HEK293 (cell line): Measurements from ENCODE around the gene DHX16.

Experiments used
- CTCF ChIA-PET: fragments of 350-600 bp; formaldehyde crosslinking; extraction: SDS; loops from one replicate; lab custom pipeline; 2021; ENCODE audit warnings: antibody characterized with exemption; lab: Yijun Ruan, JAX
- POLR2A ChIA-PET: fragments of 300-600 bp; formaldehyde crosslinking; extraction: SDS; loops from one replicate; lab custom pipeline; 2020; ENCODE audit warnings: antibody characterized with exemption, inconsistent platforms; lab: Yijun Ruan, JAX
- H3K27ac ChIP-seq: fragments of 200-500 bp; sonication (Bioruptor generic); 2 replicates; pipeline ENCODE4 v1.5.1; 2014; ENCODE audit warnings: low read depth, low read length, control low read depth, inconsistent platforms; ENCODE audit errors: extremely low read depth
- H3K36me3 ChIP-seq, 2 experiments: fragments of 200-500 bp in 1 of 2; sonication (Bioruptor generic) in 1 of 2; 1 replicate in 1 of 2; 2 replicates in 1 of 2; pipeline ENCODE4 v1.5.1; 2014 to 2017; ENCODE audit warnings: inconsistent platforms in 2 of 2, low read length in 2 of 2; ENCODE audit not compliant: control insufficient read depth in 2 of 2, insufficient read depth in 1 of 2
- H3K4me1 ChIP-seq: fragments of 200-500 bp; sonication (Bioruptor generic); 2 replicates; pipeline ENCODE4 v1.5.1; 2014; ENCODE audit warnings: mild to moderate bottlenecking, low read length, inconsistent platforms; ENCODE audit not compliant: control insufficient read depth, insufficient read depth
- H3K4me3 ChIP-seq: 2 replicates; pipeline ENCODE4 v1.5.1; 2011; ENCODE audit warnings: low read depth, mild to moderate bottlenecking, control low read depth, low read length, moderate library complexity
- H3K9me3 ChIP-seq: fragments of 200-500 bp; sonication (Bioruptor generic); 2 replicates; pipeline ENCODE4 v1.5.1; 2014; ENCODE audit warnings: low read depth, low read length, inconsistent platforms; ENCODE audit not compliant: control insufficient read depth, insufficient read depth
- FEZF1 ChIP-seq: fragments of 450-650 bp; formaldehyde crosslinking; IDR thresholded peaks from 2 replicates; pipeline ENCODE4 v1.5.1; 2016; ENCODE audit warnings: missing biosample characterization, missing genetic modification characterization
- GLIS2 ChIP-seq: fragments of 450-650 bp; formaldehyde crosslinking; IDR thresholded peaks from 2 replicates; pipeline ENCODE4 v1.5.1; 2016; ENCODE audit warnings: missing biosample characterization, missing genetic modification characterization
- IKZF3 ChIP-seq: fragments of 450-650 bp; IDR thresholded peaks from 2 replicates; pipeline ENCODE4 v1.5.0; 2018; ENCODE audit warnings: missing biosample characterization, mild to moderate bottlenecking, missing genetic modification characterization, moderate library complexity
- KLF10 ChIP-seq: fragments of 450-650 bp; IDR thresholded peaks from 2 replicates; pipeline ENCODE4 v1.5.1; 2018; ENCODE audit warnings: missing biosample characterization, mild to moderate bottlenecking, missing genetic modification characterization
- PRDM1 ChIP-seq: fragments of 450-650 bp; formaldehyde crosslinking; IDR thresholded peaks from 2 replicates; pipeline ENCODE4; 2016; ENCODE audit warnings: missing biosample characterization, missing genetic modification characterization
- PRDM10 ChIP-seq: fragments of 450-650 bp; formaldehyde crosslinking; IDR thresholded peaks from 2 replicates; pipeline ENCODE4 v1.5.1; 2016; ENCODE audit warnings: missing biosample characterization, missing genetic modification characterization
- TSHZ1 ChIP-seq: fragments of 450-650 bp; formaldehyde crosslinking; IDR thresholded peaks from 2 replicates; pipeline ENCODE4 v1.5.1; 2016; ENCODE audit warnings: missing biosample characterization, missing genetic modification characterization, borderline replicate concordance
- ZBTB48 ChIP-seq: fragments of 450-650 bp; formaldehyde crosslinking; IDR thresholded peaks from 2 replicates; pipeline ENCODE4 v1.5.1; 2016; ENCODE audit warnings: missing biosample characterization, missing genetic modification characterization
- ZNF266 ChIP-seq: fragments of 450-650 bp; formaldehyde crosslinking; IDR thresholded peaks from 2 replicates; pipeline ENCODE4 v1.5.1; 2016; ENCODE audit warnings: missing biosample characterization, missing genetic modification characterization, low read depth
- ZNF398 ChIP-seq: fragments of 450-650 bp; formaldehyde crosslinking; IDR thresholded peaks from 2 replicates; pipeline ENCODE4 v1.5.1; 2017; ENCODE audit warnings: missing biosample characterization, missing genetic modification characterization
- ZNF777 ChIP-seq: fragments of 450-650 bp; formaldehyde crosslinking; IDR thresholded peaks from 2 replicates; pipeline ENCODE4 v1.5.1; 2017; ENCODE audit warnings: missing biosample characterization, missing genetic modification characterization, borderline replicate concordance
- TF ChIP-seq, protein P1 (sequence below): fragments of 450-650 bp; formaldehyde crosslinking; IDR thresholded peaks from 2 replicates; pipeline ENCODE4 v1.5.1; 2016; ENCODE audit warnings: missing biosample characterization, missing genetic modification characterization

The DHX16 gene

GRCh38 chr6:30683980-30684338, 11.2 kb upstream of the DHX16 start (continued):
- TF ChIP-seq ZNF777 (tag by site-specific recombination) (no peak), KLF10 (tag by site-specific recombination) (no peak)
- TF ChIP-seq, protein P1, sequence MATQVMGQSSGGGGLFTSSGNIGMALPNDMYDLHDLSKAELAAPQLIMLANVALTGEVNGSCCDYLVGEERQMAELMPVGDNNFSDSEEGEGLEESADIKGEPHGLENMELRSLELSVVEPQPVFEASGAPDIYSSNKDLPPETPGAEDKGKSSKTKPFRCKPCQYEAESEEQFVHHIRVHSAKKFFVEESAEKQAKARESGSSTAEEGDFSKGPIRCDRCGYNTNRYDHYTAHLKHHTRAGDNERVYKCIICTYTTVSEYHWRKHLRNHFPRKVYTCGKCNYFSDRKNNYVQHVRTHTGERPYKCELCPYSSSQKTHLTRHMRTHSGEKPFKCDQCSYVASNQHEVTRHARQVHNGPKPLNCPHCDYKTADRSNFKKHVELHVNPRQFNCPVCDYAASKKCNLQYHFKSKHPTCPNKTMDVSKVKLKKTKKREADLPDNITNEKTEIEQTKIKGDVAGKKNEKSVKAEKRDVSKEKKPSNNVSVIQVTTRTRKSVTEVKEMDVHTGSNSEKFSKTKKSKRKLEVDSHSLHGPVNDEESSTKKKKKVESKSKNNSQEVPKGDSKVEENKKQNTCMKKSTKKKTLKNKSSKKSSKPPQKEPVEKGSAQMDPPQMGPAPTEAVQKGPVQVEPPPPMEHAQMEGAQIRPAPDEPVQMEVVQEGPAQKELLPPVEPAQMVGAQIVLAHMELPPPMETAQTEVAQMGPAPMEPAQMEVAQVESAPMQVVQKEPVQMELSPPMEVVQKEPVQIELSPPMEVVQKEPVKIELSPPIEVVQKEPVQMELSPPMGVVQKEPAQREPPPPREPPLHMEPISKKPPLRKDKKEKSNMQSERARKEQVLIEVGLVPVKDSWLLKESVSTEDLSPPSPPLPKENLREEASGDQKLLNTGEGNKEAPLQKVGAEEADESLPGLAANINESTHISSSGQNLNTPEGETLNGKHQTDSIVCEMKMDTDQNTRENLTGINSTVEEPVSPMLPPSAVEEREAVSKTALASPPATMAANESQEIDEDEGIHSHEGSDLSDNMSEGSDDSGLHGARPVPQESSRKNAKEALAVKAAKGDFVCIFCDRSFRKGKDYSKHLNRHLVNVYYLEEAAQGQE (tag by site-specific recombination), result no peak

DNA sequence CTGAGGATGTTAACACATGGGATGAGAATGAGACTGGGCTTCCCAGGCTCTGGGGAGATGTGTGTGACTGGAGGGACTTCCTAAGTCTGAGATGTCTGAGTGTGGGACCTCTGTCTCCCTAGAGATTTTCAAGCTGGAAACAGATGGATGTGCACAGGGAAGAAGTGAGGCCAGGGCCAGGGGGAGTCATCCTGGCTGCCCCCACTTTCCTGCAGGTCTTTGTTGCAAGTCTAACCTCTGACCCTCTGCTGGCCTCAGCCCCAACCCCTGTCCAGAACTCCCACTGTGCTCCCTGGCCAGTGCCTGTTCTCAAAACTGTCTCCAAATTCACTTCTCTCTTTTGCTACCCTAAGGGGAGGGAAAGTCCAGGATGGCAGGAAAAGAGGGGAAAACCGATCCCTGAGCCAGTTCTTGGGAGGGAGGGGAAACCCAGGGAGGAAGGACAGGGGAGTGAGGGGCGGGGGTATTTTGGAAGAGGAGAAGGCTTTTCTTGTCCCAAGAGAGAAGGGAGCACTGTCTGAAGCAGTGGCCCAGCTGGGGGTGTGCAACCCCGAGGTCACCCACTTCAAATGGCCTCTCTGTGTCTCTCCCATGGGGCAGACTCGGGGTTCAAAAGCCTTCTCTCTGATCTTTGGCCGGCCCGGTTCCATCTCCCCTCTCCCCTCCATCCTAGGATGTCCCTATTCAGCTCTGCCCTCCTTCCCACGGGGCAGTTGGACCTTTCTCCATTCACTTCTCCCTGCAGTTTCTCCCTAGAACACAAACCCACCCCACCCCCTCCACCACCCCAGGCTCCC, 10.6 kb upstream of the DHX16 start:
- CTCF ChIA-PET, result interaction anchor here (0.6 to 19.6 kb wide), 6 partner anchors 11 to 200 kb away, joined by 3 to 692 read pairs (median 5); partner anchors contain the start of genes DHX16, MDC1 and TUBB
- Histone ChIP-seq H3K27ac (peak overlapping the region; percentile 70), H3K9me3 (no peaks in the 10 kb centered on the region), H3K36me3 (peaks cover 1 to 17% of the 10 kb centered on the region in 2 experiments; a peak in 2 of 3 replicates), H3K4me1 (peaks cover 28% of the 10 kb centered on the region), H3K4me3 (peak overlapping the region; percentile 28)
- POLR2A ChIA-PET, result interaction anchor here (0.6 to 7.6 kb wide), 9 partner anchors 11 to 100 kb away, joined by 3 to 120 read pairs (median 8); partner anchors contain the start of genes DHX16, IER3, MDC1 and TUBB
- TF ChIP-seq ZNF398 (tag by site-specific recombination), result peak; percentile 31; the same call in 1 of the 2 replicates
- peak; percentile 31; the same call in 1 of the 2 replicates for TF ChIP-seq GLIS2 (tag by site-specific recombination)
- TF ChIP-seq TSHZ1 (tag by site-specific recombination), result no peak
- TF ChIP-seq ZBTB48, result peak; percentile 57
- peak; percentile 60; the same call in 1 of the 2 replicates for TF ChIP-seq PRDM1 (tag by site-specific recombination)
- peak; percentile 98 for TF ChIP-seq PRDM10
- no peak for TF ChIP-seq ZNF266 (tag by site-specific recombination)
- no peak for TF ChIP-seq FEZF1
- TF ChIP-seq IKZF3 (tag by site-specific recombination), result peak; percentile 43; the same call in 1 of the 2 replicates
